Activated CD8-positive, alpha-beta memory T cell treated with anti-CD3 and anti-CD28 coated beads, Interleukin-2, amount 50 U/mL, for 48 hours (primary cell): ENCODE measurements around the gene CDK2.
"Not testable (repeated sequence)": the region's sequence is repeated elsewhere in the genome, so short reads cannot be mapped to it uniquely, and the experiment has no call there.

ENCODE experiments used
- DNase-seq: peaks from one replicate; pipeline ENCODE4 v3.0.0-alpha.2; 2020

The CDK2 gene

GRCh38 chr12:55938826-55939501 is 27.7 kb upstream of the CDK2 start:
- DNase-seq, result peak; percentile 63

DNA sequence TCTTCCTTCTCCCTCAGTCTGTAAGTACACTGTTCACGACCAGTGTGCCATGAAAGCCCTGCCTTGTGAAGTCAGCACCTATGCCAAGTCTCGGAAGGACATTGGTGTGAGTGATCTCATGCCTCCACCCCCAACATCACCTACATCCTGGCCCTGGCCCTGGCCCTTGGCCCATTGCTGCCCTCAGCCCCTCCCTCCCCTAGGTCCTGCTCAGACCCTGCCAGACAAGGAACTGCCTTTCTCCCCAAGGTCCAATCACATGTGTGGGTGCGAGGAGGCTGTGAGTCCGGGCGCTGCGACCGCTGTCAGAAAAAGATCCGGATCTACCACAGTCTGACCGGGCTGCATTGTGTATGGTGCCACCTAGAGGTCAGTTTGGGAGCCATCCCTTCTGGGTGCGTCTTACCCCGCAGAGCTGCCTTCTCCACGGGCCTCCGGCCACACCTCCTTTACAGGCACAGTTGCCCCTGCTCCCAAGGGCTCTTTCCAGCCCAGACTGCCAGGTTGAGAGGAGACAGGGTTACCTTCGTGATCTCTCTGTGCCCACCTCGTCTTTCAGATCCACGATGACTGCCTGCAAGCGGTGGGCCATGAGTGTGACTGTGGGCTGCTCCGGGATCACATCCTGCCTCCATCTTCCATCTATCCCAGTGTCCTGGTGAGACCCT is 26.4 kb upstream of the CDK2 start:
- DNase-seq, result peak; percentile 88

- no peak for DNase-seq
Measured at GRCh38 chr12:55942055-55942454, 24.6 kb upstream of the CDK2 start.

GRCh38 chr12:55942577-55943136 is 24.0 kb upstream of the CDK2 start:
- DNase-seq, result no peak

DNA sequence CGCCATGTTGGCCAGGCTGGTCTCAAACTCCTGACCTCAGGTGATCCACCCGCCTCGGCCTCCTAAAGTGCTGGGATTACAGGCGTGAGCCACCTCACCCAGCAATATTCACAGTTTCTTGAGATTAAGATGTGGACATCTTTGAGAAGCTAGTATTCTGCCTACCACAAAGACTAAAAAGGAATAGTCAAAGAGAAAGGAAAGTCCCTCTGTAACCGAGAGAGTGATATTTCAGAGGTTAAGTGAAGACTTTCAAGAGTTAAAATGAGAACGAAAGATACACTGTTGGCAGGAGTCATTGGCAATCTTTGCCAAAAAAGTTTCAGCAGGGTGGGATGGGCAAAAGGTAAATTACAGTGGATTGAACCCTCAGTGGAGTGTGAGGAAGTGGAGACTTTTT is 20.1 kb upstream of the CDK2 start:
- no peak for DNase-seq

DNA sequence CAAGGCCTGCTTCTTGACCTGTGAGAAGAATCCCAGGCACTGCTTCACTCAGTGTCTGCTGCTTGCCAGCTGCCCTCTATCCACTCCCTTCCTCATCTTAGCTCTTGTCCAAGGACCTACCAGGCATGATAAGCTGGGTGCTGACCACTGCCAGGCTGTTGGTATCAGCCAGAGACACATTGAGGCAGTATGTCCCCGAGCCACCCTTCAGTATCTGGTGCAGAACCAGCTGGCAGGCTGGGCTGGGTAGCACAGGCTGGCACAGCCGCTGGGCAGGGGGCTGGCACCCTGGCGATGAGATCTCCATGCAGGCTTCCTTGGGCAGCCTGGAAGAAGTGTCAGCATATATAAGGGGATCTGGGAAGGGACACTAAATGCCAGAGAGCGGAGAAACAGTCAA is 11.3 kb upstream of the CDK2 start:
- DNase-seq, result no peak

GRCh38 chr12:55955800-55956508 is 10.7 kb upstream of the CDK2 start:
- peak; percentile 71 for DNase-seq

GRCh38 chr12:55957106-55957859 is 9.3 kb upstream of the CDK2 start:
- no peak for DNase-seq

GRCh38 chr12:55963760-55964159 is 2.9 kb upstream of the CDK2 start:
- no peak for DNase-seq

- DNase-seq, result no peak
Measured at GRCh38 chr12:55965240-55965639, 1.4 kb upstream of the CDK2 start.

GRCh38 chr12:55965941-55966407 is 656 bp upstream of the CDK2 start, which contains the start of gene PMEL:
TSS of gene PMEL (minus strand) at chr12:55966042. CDS start at chr12:55966011, 31 bp downstream.
- no peak for DNase-seq

DNA sequence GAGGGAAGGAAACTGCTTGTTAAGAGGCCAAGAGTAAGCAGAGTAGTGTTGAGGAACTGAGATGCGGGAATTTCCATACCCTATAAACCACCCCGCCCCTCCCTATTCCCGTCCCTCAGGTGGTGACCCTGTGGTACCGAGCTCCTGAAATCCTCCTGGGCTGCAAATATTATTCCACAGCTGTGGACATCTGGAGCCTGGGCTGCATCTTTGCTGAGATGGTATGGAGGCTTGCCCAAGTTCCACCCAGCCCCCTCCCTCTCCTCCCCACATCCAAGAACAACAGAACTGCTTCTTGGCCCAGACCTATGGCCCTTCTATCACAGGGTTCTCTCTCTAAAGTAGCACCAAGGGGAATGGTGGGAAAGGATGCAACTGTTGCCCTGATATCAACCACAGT is 2.7 kb downstream of the CDK2 start:
- DNase-seq, result no peak

- no peak for DNase-seq
Measured at GRCh38 chr12:55970775-55971174, 4.1 kb downstream of the CDK2 start.

DNA sequence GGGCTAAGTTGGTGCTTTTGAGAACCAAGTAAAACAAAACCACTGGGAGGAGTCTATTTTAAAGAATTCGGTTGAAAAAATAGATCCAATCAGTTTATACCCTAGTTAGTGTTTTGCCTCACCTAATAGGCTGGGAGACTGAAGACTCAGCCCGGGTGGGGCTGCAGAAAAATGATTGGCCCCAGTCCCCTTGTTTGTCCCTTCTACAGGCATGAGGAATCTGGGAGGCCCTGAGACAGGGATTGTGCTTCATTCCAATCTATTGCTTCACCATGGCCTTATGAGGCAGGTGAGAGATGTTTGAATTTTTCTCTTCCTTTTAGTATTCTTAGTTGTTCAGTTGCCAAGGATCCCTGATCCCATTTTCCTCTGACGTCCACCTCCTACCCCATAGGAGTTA is 5.4 kb downstream of the CDK2 start:
- no peak for DNase-seq

GRCh38 chr12:55972456-55972855 is 5.8 kb downstream of the CDK2 start:
- no peak for DNase-seq

- no peak for DNase-seq
Measured at GRCh38 chr12:55972911-55973598, 6.4 kb downstream of the CDK2 start.

GRCh38 chr12:55973599-55974307 is 7.1 kb downstream of the CDK2 start, which contains the start of gene RAB5B:
TSS of gene RAB5B (plus strand) at chr12:55974078. CDS start at chr12:55986961, 12,883 bp downstream.
- DNase-seq, result peak; percentile 93

- no peak for DNase-seq
Measured at GRCh38 chr12:55974308-55974730, 7.7 kb downstream of the CDK2 start.

GRCh38 chr12:55978393-55978792 is 11.8 kb downstream of the CDK2 start:
- no peak for DNase-seq

GRCh38 chr12:55979069-55979468 is 12.4 kb downstream of the CDK2 start:
- DNase-seq, result no peak

GRCh38 chr12:55981882-55982281 is 15.3 kb downstream of the CDK2 start:
- not testable (repeated sequence) for DNase-seq
